GM13976 (cell line): ENCODE results near the gene GORAB.

ENCODE experiments used
- DNase-seq: peaks from one replicate; pipeline ENCODE4 v3.0.0; 2012; ENCODE audit warnings: low spot score
- in situ Hi-C: fragments of 300-500 bp; cut with MboI; formaldehyde crosslinking; loops from one replicate; pipeline ENCODE4 v1.12.0; 2022; ENCODE audit warnings: low sequenced_read_pairs, mixed read lengths, inconsistent platforms; ENCODE audit not compliant: unreplicated experiment
- TF ChIP-seq, protein P1 (sequence below): IDR thresholded peaks from 2 replicates; pipeline ENCODE4 v1.5.1; 2012; ENCODE audit warnings: borderline replicate concordance, mild to moderate bottlenecking; ENCODE audit not compliant: insufficient read depth; ENCODE audit errors: extremely low read depth, missing control alignments, control extremely low read depth

GORAB gene

GRCh38 chr1:170580636-170581440, 48.9 kb downstream of the GORAB start:
- in situ Hi-C loops, result no loop called here
- DNase-seq, result no peak
- TF ChIP-seq, protein P1, sequence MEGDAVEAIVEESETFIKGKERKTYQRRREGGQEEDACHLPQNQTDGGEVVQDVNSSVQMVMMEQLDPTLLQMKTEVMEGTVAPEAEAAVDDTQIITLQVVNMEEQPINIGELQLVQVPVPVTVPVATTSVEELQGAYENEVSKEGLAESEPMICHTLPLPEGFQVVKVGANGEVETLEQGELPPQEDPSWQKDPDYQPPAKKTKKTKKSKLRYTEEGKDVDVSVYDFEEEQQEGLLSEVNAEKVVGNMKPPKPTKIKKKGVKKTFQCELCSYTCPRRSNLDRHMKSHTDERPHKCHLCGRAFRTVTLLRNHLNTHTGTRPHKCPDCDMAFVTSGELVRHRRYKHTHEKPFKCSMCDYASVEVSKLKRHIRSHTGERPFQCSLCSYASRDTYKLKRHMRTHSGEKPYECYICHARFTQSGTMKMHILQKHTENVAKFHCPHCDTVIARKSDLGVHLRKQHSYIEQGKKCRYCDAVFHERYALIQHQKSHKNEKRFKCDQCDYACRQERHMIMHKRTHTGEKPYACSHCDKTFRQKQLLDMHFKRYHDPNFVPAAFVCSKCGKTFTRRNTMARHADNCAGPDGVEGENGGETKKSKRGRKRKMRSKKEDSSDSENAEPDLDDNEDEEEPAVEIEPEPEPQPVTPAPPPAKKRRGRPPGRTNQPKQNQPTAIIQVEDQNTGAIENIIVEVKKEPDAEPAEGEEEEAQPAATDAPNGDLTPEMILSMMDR, result no peak

GRCh38 chr1:170583186-170583585, 51.2 kb downstream of the GORAB start:
- TF ChIP-seq, protein P1, result no peak
- in situ Hi-C loops, result no loop called here
- no peak for DNase-seq

DNA sequence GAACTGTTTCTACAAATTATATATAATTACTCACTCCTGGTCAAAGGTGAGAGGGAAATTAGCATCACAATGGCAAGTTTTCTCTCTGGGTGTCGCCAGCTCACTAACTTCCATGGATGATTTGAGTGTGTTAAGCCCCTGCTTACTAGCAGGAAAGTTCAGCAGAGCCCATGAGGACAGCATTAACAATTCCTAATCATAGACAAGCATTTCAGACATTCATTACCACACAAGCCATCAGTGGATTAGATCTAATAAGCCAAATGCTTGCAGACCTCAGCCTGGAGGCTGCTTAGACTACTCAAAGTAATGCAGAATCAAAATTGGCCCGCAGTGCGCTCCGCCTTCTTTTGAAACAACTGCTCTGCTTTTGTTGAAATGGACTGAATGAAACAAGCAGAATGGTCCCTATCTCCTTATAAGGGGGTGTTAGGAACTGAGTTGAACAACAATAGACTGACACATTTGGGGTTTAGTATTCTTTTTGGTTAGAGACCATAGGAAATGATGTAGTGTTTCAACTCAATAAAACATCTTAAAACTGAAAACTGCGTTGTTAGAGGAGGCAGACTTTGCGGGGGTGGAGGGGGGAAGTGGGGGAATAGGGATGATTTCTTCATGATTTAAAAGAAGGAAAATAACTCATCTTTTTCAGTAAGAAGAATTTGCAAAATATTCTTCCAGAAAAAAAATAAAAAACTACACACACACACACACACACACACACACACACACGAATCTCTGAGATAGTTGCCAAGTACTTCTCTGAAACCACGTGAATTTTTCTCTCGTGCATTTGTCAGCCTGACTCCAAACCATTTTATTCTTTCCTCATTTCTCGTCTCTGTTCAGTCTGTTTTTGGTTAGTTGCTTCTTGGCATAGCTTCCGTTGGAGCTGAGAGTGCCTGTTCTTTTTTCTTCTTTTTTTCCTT, 54.6 kb downstream of the GORAB start:
- DNase-seq, result no peak

GRCh38 chr1:170587253-170587593, 55.3 kb downstream of the GORAB start:
- TF ChIP-seq, protein P1, result no peak
- DNase-seq, result no peak
- in situ Hi-C loops, result no loop called here

More for the DNA sequence above, 54.6 kb downstream of the GORAB start:
- in situ Hi-C loops, result no loop called here
- TF ChIP-seq, protein P1, result no peak

DNA sequence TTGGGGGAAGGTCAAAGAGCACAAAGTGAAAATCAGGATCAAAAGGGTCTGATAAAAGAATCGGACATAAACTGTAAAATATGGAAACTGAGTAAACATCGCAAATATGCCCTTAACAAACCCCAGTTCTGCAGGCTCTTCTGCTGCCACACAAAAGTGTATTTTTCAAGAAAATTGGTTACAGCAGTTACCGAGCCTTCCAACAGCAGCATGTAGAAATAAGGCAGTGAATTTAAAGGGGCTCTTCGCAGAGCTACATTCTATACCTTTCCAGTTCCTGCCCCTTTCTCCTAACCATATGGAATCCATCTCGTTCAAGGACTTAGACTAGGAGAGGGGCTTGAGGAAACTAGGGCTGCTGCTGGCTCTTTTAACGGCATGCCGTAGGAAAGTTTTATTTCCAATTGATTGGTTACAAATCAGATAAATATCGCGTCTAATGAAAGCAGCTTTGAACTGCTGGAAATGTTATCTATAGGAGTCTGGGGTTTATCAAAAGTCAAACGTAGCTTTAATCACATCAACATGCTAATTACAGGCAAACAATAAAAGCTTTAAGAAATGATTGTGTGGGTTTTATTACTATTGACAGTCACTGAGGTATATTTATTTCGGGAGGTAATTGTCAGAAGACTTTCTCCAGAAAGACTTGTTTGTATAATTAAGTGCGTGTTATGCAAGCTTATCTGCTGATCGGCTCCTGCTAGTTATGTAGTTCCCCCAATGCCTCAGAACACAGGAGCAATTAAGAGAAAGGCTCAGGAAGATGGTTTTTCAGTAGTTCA, 59.1 kb downstream of the GORAB start:
- in situ Hi-C loops, result no loop called here
- TF ChIP-seq, protein P1, result no peak
- no peak for DNase-seq

- in situ Hi-C loops, result no loop called here
- DNase-seq, result no peak
- TF ChIP-seq, protein P1, result no peak
These were observed 60.7 kb downstream of the GORAB start for GRCh38 chr1:170592591-170593111.
